GM12878 (cell line): ENCODE measurements around the gene PDZD8. TPM values are rescaled to one million over a fixed set of nuclear protein-coding genes. Genes with fewer than 3 reads are reported as not detected.

Source experiments
- ATAC-seq: fragments of 200-7000 bp; cut with Tn5 transposase; 3 replicates; pipeline ENCODE4 v1.9.1; 2020; ENCODE audit warnings: mild to moderate bottlenecking, moderate library complexity
- BruUV-seq: library from RNA; stranded (reverse); fragments of 400-500 nt; replicated peaks from 2 replicates; lab custom pipeline; 2021; lab: Mats Ljungman, UMichigan
- CTCF ChIA-PET: fragments of 300-600 bp; sonication (Branson Sonifier 250); formaldehyde crosslinking; extraction: SDS; loops from one replicate; lab custom pipeline; 2021; ENCODE audit warnings: inconsistent platforms; lab: Yijun Ruan, JAX
- POLR2A ChIA-PET: fragments of 350-600 bp; formaldehyde crosslinking; extraction: SDS; loops from one replicate; lab custom pipeline; 2021; ENCODE audit warnings: inconsistent platforms; lab: Charles Lee
- RAD21 ChIA-PET: fragments of 300-600 bp; sonication (Branson Sonifier 250); formaldehyde crosslinking; loops from one replicate; lab custom pipeline; 2023; ENCODE audit warnings: antibody characterized with exemption; ENCODE audit not compliant: unreplicated experiment; lab: Charles Lee
- SMC1A ChIA-PET: fragments of 300-600 bp; sonication (Branson Sonifier 250); formaldehyde crosslinking; loops from one replicate; lab custom pipeline; 2023; ENCODE audit not compliant: unreplicated experiment, uncharacterized antibody; lab: Charles Lee
- DNase-seq: peaks from one replicate; pipeline ENCODE4 v3.0.0-alpha.2; 2011; ENCODE audit warnings: low read depth, low spot score
- FAIRE-seq: peaks from 3 replicates; lab custom pipeline; 2011; peaks lifted over from hg19 to GRCh38; lab: Jason Lieb, UNC
- H2AFZ ChIP-seq: 2 replicates; pipeline ENCODE4 v1.6.0; 2011; ENCODE audit warnings: low read depth, low read length, control low read depth; ENCODE audit not compliant: control insufficient read depth
- H3K27ac ChIP-seq: 2 replicates; pipeline ENCODE4 v1.5.1; 2011; ENCODE audit warnings: control low read depth; ENCODE audit not compliant: control insufficient read depth, insufficient read depth
- H3K27me3 ChIP-seq, 2 experiments: replicated peaks in 1 of 2; 2 replicates each; pipeline versions ENCODE4 v1.6.0 to v1.6.1; 2011; ENCODE audit warnings: low read length in 1 of 2; ENCODE audit not compliant: control insufficient read depth in 2 of 2, insufficient read depth in 2 of 2
- H3K36me3 ChIP-seq, 2 experiments: 2 replicates each; pipeline ENCODE4 v1.5.1; 2011; ENCODE audit warnings: low read length in 1 of 2; ENCODE audit not compliant: control insufficient read depth in 2 of 2, insufficient read depth in 2 of 2
- H3K4me1 ChIP-seq: 2 replicates; pipeline ENCODE4 v1.6.1; 2011; ENCODE audit warnings: mild to moderate bottlenecking, low read length, moderate library complexity, mixed read lengths; ENCODE audit not compliant: control insufficient read depth, insufficient read depth
- H3K4me2 ChIP-seq: 2 replicates; pipeline ENCODE4 v1.6.0; 2011; ENCODE audit warnings: control low read depth; ENCODE audit not compliant: control insufficient read depth, insufficient read depth
- H3K4me3 ChIP-seq: fragments of 200-600 bp; sonication (generic); 2 replicates; pipeline ENCODE4 v1.5.1; 2016
- H3K79me2 ChIP-seq: 2 replicates; pipeline ENCODE4 v1.6.0; 2011; ENCODE audit warnings: low read length; ENCODE audit not compliant: control insufficient read depth, insufficient read depth
- H3K9ac ChIP-seq: 2 replicates; pipeline ENCODE4 v1.8.0; 2011; ENCODE audit warnings: low read length, control low read depth, mixed read lengths; ENCODE audit not compliant: control insufficient read depth, insufficient read depth
- H3K9me3 ChIP-seq: replicated peaks from 3 replicates; pipeline ENCODE4 v1.5.1; 2011; ENCODE audit warnings: mild to moderate bottlenecking, low read length; ENCODE audit not compliant: control insufficient read depth, insufficient read depth
- H4K20me1 ChIP-seq: 2 replicates; pipeline ENCODE4 v1.6.0; 2011; ENCODE audit not compliant: control insufficient read depth, insufficient read depth
- ASH2L ChIP-seq: fragments of 300-600, 200-600 bp; sonication (generic); IDR thresholded peaks from 2 replicates; pipeline ENCODE4 v1.6.1; 2017; ENCODE audit warnings: low read depth, mild to moderate bottlenecking, borderline replicate concordance
- ATF3 ChIP-seq: IDR thresholded peaks from 2 replicates; pipeline ENCODE4 v1.6.1; 2011; ENCODE audit warnings: low read depth, mild to moderate bottlenecking, low read length, moderate library complexity, borderline replicate concordance; ENCODE audit errors: extremely low read depth
- HCFC1 ChIP-seq: fragments of 150-350 bp; IDR thresholded peaks from 2 replicates; pipeline ENCODE4 v1.6.1; 2014; ENCODE audit warnings: low read length
- HSF1 ChIP-seq: fragments of 150-350 bp; IDR thresholded peaks from 2 replicates; pipeline ENCODE4 v1.6.1; 2014; ENCODE audit warnings: mild to moderate bottlenecking, low read depth, low read length
- IKZF2 ChIP-seq, 2 experiments: fragments of 450-650 bp; IDR thresholded peaks; 2 replicates each; pipeline ENCODE4 v1.6.1; 2017; ENCODE audit warnings: mild to moderate bottlenecking in 2 of 2, moderate library complexity in 2 of 2
- KLF5 ChIP-seq: fragments of 450-650 bp; IDR thresholded peaks from 2 replicates; pipeline ENCODE4 v1.6.1; 2014; ENCODE audit warnings: mild to moderate bottlenecking; ENCODE audit not compliant: partially characterized antibody
- MTA3 ChIP-seq: IDR thresholded peaks from 2 replicates; pipeline ENCODE4 v1.6.1; 2012; ENCODE audit warnings: low read length, inconsistent platforms, borderline replicate concordance
- NFIC ChIP-seq: IDR thresholded peaks from 2 replicates; pipeline ENCODE4 v1.6.1; 2012; ENCODE audit warnings: low read depth, mild to moderate bottlenecking, inconsistent platforms, low read length, moderate library complexity
- NFXL1 ChIP-seq: fragments of 450-650 bp; IDR thresholded peaks from 2 replicates; pipeline ENCODE4 v1.6.1; 2017; ENCODE audit warnings: antibody characterized with exemption, mild to moderate bottlenecking, borderline replicate concordance
- PAX8 ChIP-seq: fragments of 450-650 bp; IDR thresholded peaks from 2 replicates; pipeline ENCODE4 v1.6.1; 2017; ENCODE audit warnings: mild to moderate bottlenecking, moderate library complexity
- TAF1 ChIP-seq: IDR thresholded peaks from 2 replicates; pipeline ENCODE4 v1.6.1; 2011; ENCODE audit warnings: mild to moderate bottlenecking, low read depth, low read length, borderline replicate concordance
- USF1 ChIP-seq: IDR thresholded peaks from 2 replicates; pipeline ENCODE4 v1.6.1; 2011; ENCODE audit warnings: borderline replicate concordance, low read depth, mild to moderate bottlenecking, moderate library complexity, mixed read lengths, low read length; ENCODE audit not compliant: insufficient read depth; ENCODE audit errors: extremely low read length
- USF2 ChIP-seq: IDR thresholded peaks from 2 replicates; pipeline ENCODE4 v1.6.1; 2011; ENCODE audit warnings: low read depth, low read length, improper control_type of control experiment, borderline replicate concordance
- YBX1 ChIP-seq: fragments of 450-650 bp; IDR thresholded peaks from 2 replicates; pipeline ENCODE4 v1.6.1; 2016; ENCODE audit warnings: antibody characterized with exemption
- ZNF687 ChIP-seq: fragments of 450-650 bp; IDR thresholded peaks from 2 replicates; pipeline ENCODE4 v1.6.1; 2017; ENCODE audit warnings: mild to moderate bottlenecking, moderate library complexity
- WGBS: methylation state at CpG from one replicate; pipeline ENCODE4 v1.1.6; 2016; ENCODE audit warnings: low lambda C conversion rate; ENCODE audit not compliant: insufficient replicate concordance, insufficient coverage; ENCODE audit errors: missing lambda C conversion rate; 5-methylcytosine and 5-hydroxymethylcytosine counted together
- in situ Hi-C: fragments of 300-500 bp; cut with MboI; formaldehyde crosslinking; loops from 9 replicates; pipeline ENCODE4 v1.14.3; 2018; ENCODE audit warnings: mixed read lengths
- intact Hi-C: fragments of 100-400 bp; cut with micrococcal nuclease; formaldehyde crosslinking; loops from one replicate; pipeline ENCODE4 v1.14.2; 2022; ENCODE audit not compliant: unreplicated experiment
- polyA plus RNA-seq, 11 experiments: library from polyadenylated mRNA; depleted of rRNA in 4 of 11; unstranded in 6 of 11; stranded (reverse) in 5 of 11; fragments of >200 nt; fragmentation: Nextera tagmentation in 4 of 11; fragmentation: Illumina TruSeq in 1 of 11; extraction: Ambion mirVana in 4 of 11; extraction: Trizol in 1 of 11; gene quantifications; 1 replicate in 1 of 11; 2 replicates in 10 of 11; pipeline versions ENCODE4 v1.2.1 to v1.2.3, GENCODE V29; 2011 to 2016; ENCODE audit warnings: inconsistent platforms in 2 of 11, missing spikeins in 2 of 11, low read depth in 1 of 11
- total RNA-seq, 4 experiments: library from RNA; depleted of rRNA in 3 of 4; stranded (reverse); fragments of >200 nt in 3 of 4; fragmentation: Illumina TruSeq in 1 of 4; extraction: Trizol in 1 of 4; gene quantifications; 2 replicates each; pipeline versions ENCODE4 v1.2.1 to v1.2.3, GENCODE V29; 2013 to 2021

The PDZD8 gene
- total and polyA plus RNA-seq, 10 of the 15 experiments (the other 5 are each of a cell fraction or from before 2014, with no cell fraction given), result 2.0 to 21.2 (median 6.7) TPM

GRCh38 chr10:117248750-117249465 is 126.3 kb downstream of the PDZD8 start:
- ATAC-seq (no peak), DNase-seq (no peak), FAIRE-seq (no peak)
- intact Hi-C loops, result no loop called here
- Histone ChIP-seq H3K27ac (no peak overlapping the region), H3K36me3 (no peaks in the 10 kb centered on the region), H3K4me1 (no peaks in the 10 kb centered on the region), H3K9me3 (no peaks in the 10 kb centered on the region), H3K27me3 (no peaks in the 10 kb centered on the region; a peak in 3 of 4 replicates), H4K20me1 (no peaks in the 10 kb centered on the region), H3K79me2 (no peaks in the 10 kb centered on the region), H3K9ac (no peak overlapping the region), H3K4me3 (no peak overlapping the region), H3K4me2 (no peak overlapping the region), H2AFZ (no peak overlapping the region)
- POLR2A ChIA-PET, result interaction anchor here (0.8 kb wide), 1 partner anchor 39 kb away, joined by 3 read pairs; no protein-coding TSS in a partner anchor
- CTCF ChIA-PET, result interaction anchor here (1.1 to 3.1 kb wide), 2 partner anchors 10 to 70 kb away, joined by 3 to 23 read pairs; no protein-coding TSS in a partner anchor
- RAD21 ChIA-PET, result interaction anchor here (0.8 kb wide), 1 partner anchor 22 kb away, joined by 3 read pairs; no protein-coding TSS in a partner anchor
- SMC1A ChIA-PET, result interaction anchor here (0.8 to 1.0 kb wide), 2 partner anchors 10 to 12 kb away, joined by 3 to 6 read pairs; no protein-coding TSS in a partner anchor
- BruUV-seq, result no TSS peak
- 18% methylated on average over 10 of the region's 10 CpGs for WGBS
- in situ Hi-C loops, result no loop called here
- TF ChIP-seq NFXL1, result no peak
- TF ChIP-seq MTA3, result no peak
- TF ChIP-seq ATF3, result no peak
- TF ChIP-seq USF2, result no peak
- TF ChIP-seq USF1, result no peak
- TF ChIP-seq HSF1, result no peak
- TF ChIP-seq ZNF687, result no peak
- TF ChIP-seq PAX8, result no peak
- TF ChIP-seq TAF1, result no peak
- no peak for TF ChIP-seq YBX1
- TF ChIP-seq HCFC1, result no peak
- no peak for TF ChIP-seq IKZF2 (IDR thresholded peaks at IDR 0.05)
- TF ChIP-seq KLF5, result no peak
- TF ChIP-seq ASH2L, result no peak
- no peak for TF ChIP-seq NFIC
